Measurements from ENCODE around the gene PYGL.

Gene PYGL

GRCh38 chr14:50883827-50884197, 60.5 kb downstream of the PYGL start:
- no peaks in the 10 kb centered on the region for H3K36me3 ChIP-seq
- H3K9me3 ChIP-seq, result no peaks in the 10 kb centered on the region
- TF ChIP-seq CTCF (IDR thresholded peaks at IDR 0.05; ENCODE audit: low read depth, low read length), result no peak
- DNase-seq, result no peak
- H3K4me3 ChIP-seq (ENCODE audit: low read depth, low read length), result no peak overlapping the region
- peaks cover 8% of the 10 kb centered on the region for H3K4me1 ChIP-seq
- H3K27me3 ChIP-seq, result no peaks in the 10 kb centered on the region

GRCh38 chr14:50882932-50883826, 61.1 kb downstream of the PYGL start:
- H3K9me3 ChIP-seq, result no peaks in the 10 kb centered on the region
- no peak for DNase-seq
- no peak for TF ChIP-seq CTCF (IDR thresholded peaks at IDR 0.05; ENCODE audit: low read depth, low read length)

GRCh38 chr14:50875359-50876070, 68.8 kb downstream of the PYGL start:
- no peak overlapping the region for H3K4me3 ChIP-seq (ENCODE audit: low read depth, low read length)
- no peaks in the 10 kb centered on the region for H3K9me3 ChIP-seq
- no peak for DNase-seq
- H3K27me3 ChIP-seq, result peaks cover 5% of the 10 kb centered on the region
- TF ChIP-seq CTCF (IDR thresholded peaks at IDR 0.05; ENCODE audit: low read depth, low read length), result no peak
- H3K36me3 ChIP-seq, result no peaks in the 10 kb centered on the region
- no peaks in the 10 kb centered on the region; the same call in 1 of the 2 replicates for H3K4me1 ChIP-seq

More at GRCh38 chr14:50882932-50883826, 61.1 kb downstream of the PYGL start:
- H3K4me1 ChIP-seq, result peaks cover 8% of the 10 kb centered on the region
- no peaks in the 10 kb centered on the region for H3K27me3 ChIP-seq
- H3K36me3 ChIP-seq, result no peaks in the 10 kb centered on the region
- H3K4me3 ChIP-seq (ENCODE audit: low read depth, low read length), result no peak overlapping the region

GRCh38 chr14:50874757-50875156, 69.5 kb downstream of the PYGL start:
- no peak for TF ChIP-seq CTCF (IDR thresholded peaks at IDR 0.05; ENCODE audit: low read depth, low read length)
- no peak overlapping the region for H3K4me3 ChIP-seq (ENCODE audit: low read depth, low read length)
- no peaks in the 10 kb centered on the region for H3K36me3 ChIP-seq
- H3K9me3 ChIP-seq, result no peaks in the 10 kb centered on the region
- DNase-seq, result no peak
- no peaks in the 10 kb centered on the region; the same call in 1 of the 2 replicates for H3K4me1 ChIP-seq
- H3K27me3 ChIP-seq, result peaks cover 5% of the 10 kb centered on the region

GRCh38 chr14:50871914-50872732, 72.2 kb downstream of the PYGL start, which contains the start of gene ABHD12B:
ABHD12B (plus strand) TSS chr14:50872053; CDS start chr14:50872175, 122 bp downstream.
- Histone ChIP-seq H3K4me1 (no peaks in the 10 kb centered on the region; the same call in 1 of the 2 replicates), H3K27me3 (peaks cover 5% of the 10 kb centered on the region), H3K4me3 (ENCODE audit: low read depth, low read length) (no peak within 1 kb of the TSS; the same call in 1 of the 2 replicates), H3K36me3 (no peaks in the 10 kb centered on the region), H3K9me3 (no peaks in the 10 kb centered on the region)
- peak; percentile 23 for DNase-seq
- TF ChIP-seq CTCF (IDR thresholded peaks at IDR 0.05; ENCODE audit: low read depth, low read length), result no peak
